ENCODE measurements around the gene MEGF9. TPM values are rescaled to one million over a fixed set of nuclear protein-coding genes. Genes with fewer than 3 reads are reported as not detected.

MEGF9 gene
- total and polyA plus RNA-seq, 2 of the 13 experiments (the other 11 are each of a cell fraction or from before 2014, with no cell fraction given): 3.1 to 3.3 TPM

GRCh38 chr9:120730654-120731514 is 16.6 kb upstream of the MEGF9 start (continued):
- TF ChIP-seq NONO (IDR thresholded peaks at IDR 0.05) (no peak), NONO (CRISPR knock-in tag; conservative IDR thresholded peaks at IDR 0.05) (0 out of 2 replicates have a peak, but pooled peaks have one; percentile 31), XBP1 (CRISPR knock-in tag; IDR thresholded peaks at IDR 0.05) (no peak), ELF1 (CRISPR knock-in tag; IDR thresholded peaks at IDR 0.05) (no peak), ZNF143 (CRISPR knock-in tag; IDR thresholded peaks at IDR 0.05) (peak; percentile 6; the same call in 1 of the 2 replicates), ESRRA (CRISPR knock-in tag; IDR thresholded peaks at IDR 0.05; ENCODE audit: low read depth) (0 out of 2 replicates have a peak, but pooled peaks have one; percentile 45), ZNF563 (CRISPR knock-in tag; IDR thresholded peaks at IDR 0.05) (0 out of 2 replicates have a peak, but pooled peaks have one; percentile 8), BHLHE40 (IDR thresholded peaks at IDR 0.05; ENCODE audit: low read length) (peak; percentile 11; the same call in 1 of the 2 replicates), TEAD3 (CRISPR knock-in tag; optimal IDR thresholded peaks at IDR 0.05; ENCODE audit: borderline replicate concordance) (peak; percentile 98), PBX2 (CRISPR knock-in tag; IDR thresholded peaks at IDR 0.05) (no peak), ZNF101 (CRISPR knock-in tag; IDR thresholded peaks at IDR 0.05; ENCODE audit: borderline replicate concordance, low read depth) (no peak), RFXANK (CRISPR knock-in tag; IDR thresholded peaks at IDR 0.05) (no peak), ZGPAT (CRISPR knock-in tag; IDR thresholded peaks at IDR 0.05) (no peak), NAIF1 (CRISPR knock-in tag; IDR thresholded peaks at IDR 0.05; ENCODE audit: borderline replicate concordance) (no peak), RBM39 (IDR thresholded peaks at IDR 0.05; ENCODE audit: low read depth, low read length, poor library complexity, severe bottlenecking) (no peak), KMT2A (CRISPR knock-in tag; IDR thresholded peaks at IDR 0.05) (no peak)
- TF ChIP-seq, protein P1, sequence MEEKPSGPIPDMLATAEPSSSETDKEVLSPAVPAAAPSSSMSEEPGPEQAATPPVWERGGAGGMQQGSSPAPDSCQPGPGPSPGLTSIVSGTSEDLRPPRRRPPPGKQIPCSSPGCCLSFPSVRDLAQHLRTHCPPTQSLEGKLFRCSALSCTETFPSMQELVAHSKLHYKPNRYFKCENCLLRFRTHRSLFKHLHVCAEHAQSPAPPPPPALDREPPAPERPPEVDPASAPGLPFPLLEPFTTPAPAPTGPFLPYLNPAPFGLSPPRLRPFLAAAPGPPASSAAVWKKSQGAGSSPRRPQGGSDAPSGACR (CRISPR knock-in tag; IDR thresholded peaks at IDR 0.05): no peak
- TF ChIP-seq, protein P2, sequence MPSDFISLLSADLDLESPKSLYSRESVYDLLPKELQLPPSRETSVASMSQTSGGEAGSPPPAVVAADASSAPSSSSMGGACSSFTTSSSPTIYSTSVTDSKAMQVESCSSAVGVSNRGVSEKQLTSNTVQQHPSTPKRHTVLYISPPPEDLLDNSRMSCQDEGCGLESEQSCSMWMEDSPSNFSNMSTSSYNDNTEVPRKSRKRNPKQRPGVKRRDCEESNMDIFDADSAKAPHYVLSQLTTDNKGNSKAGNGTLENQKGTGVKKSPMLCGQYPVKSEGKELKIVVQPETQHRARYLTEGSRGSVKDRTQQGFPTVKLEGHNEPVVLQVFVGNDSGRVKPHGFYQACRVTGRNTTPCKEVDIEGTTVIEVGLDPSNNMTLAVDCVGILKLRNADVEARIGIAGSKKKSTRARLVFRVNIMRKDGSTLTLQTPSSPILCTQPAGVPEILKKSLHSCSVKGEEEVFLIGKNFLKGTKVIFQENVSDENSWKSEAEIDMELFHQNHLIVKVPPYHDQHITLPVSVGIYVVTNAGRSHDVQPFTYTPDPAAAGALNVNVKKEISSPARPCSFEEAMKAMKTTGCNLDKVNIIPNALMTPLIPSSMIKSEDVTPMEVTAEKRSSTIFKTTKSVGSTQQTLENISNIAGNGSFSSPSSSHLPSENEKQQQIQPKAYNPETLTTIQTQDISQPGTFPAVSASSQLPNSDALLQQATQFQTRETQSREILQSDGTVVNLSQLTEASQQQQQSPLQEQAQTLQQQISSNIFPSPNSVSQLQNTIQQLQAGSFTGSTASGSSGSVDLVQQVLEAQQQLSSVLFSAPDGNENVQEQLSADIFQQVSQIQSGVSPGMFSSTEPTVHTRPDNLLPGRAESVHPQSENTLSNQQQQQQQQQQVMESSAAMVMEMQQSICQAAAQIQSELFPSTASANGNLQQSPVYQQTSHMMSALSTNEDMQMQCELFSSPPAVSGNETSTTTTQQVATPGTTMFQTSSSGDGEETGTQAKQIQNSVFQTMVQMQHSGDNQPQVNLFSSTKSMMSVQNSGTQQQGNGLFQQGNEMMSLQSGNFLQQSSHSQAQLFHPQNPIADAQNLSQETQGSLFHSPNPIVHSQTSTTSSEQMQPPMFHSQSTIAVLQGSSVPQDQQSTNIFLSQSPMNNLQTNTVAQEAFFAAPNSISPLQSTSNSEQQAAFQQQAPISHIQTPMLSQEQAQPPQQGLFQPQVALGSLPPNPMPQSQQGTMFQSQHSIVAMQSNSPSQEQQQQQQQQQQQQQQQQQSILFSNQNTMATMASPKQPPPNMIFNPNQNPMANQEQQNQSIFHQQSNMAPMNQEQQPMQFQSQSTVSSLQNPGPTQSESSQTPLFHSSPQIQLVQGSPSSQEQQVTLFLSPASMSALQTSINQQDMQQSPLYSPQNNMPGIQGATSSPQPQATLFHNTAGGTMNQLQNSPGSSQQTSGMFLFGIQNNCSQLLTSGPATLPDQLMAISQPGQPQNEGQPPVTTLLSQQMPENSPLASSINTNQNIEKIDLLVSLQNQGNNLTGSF (CRISPR knock-in tag; IDR thresholded peaks at IDR 0.05): no peak
